AG04449 (cell line): ENCODE data around the gene CLDN4.
"Not testable (repeated sequence)": the region's sequence is repeated elsewhere in the genome, so short reads cannot be mapped to it uniquely, and the experiment has no call there.

Source experiments
- CTCF ChIA-PET: fragments of 350-600 bp; formaldehyde crosslinking; extraction: SDS; loops from one replicate; lab custom pipeline; 2021; ENCODE audit warnings: antibody characterized with exemption; lab: Yijun Ruan, JAX
- POLR2A ChIA-PET: fragments of 400-600, 350-600 bp; formaldehyde crosslinking; extraction: SDS; loops from one replicate; lab custom pipeline; 2020; ENCODE audit warnings: antibody characterized with exemption, inconsistent platforms; lab: Yijun Ruan, JAX
- DNase-seq: peaks from one replicate; pipeline ENCODE4 v3.0.0-alpha.2; 2010; ENCODE audit warnings: low read depth, low spot score
- H3K4me3 ChIP-seq: 2 replicates; pipeline ENCODE4 v1.5.1; 2011; ENCODE audit warnings: low read depth, mild to moderate bottlenecking, control low read depth, low read length
- TF ChIP-seq, protein P1 (sequence below): IDR thresholded peaks from one replicate; pipeline ENCODE4 v1.5.1; 2011; ENCODE audit warnings: mild to moderate bottlenecking, moderate library complexity, low read length, control low read depth, inconsistent platforms; ENCODE audit not compliant: insufficient read depth; ENCODE audit errors: missing control alignments

Gene CLDN4

GRCh38 chr7:73812996-73813395 is 17.8 kb upstream of the CLDN4 start:
- TF ChIP-seq, protein P1, sequence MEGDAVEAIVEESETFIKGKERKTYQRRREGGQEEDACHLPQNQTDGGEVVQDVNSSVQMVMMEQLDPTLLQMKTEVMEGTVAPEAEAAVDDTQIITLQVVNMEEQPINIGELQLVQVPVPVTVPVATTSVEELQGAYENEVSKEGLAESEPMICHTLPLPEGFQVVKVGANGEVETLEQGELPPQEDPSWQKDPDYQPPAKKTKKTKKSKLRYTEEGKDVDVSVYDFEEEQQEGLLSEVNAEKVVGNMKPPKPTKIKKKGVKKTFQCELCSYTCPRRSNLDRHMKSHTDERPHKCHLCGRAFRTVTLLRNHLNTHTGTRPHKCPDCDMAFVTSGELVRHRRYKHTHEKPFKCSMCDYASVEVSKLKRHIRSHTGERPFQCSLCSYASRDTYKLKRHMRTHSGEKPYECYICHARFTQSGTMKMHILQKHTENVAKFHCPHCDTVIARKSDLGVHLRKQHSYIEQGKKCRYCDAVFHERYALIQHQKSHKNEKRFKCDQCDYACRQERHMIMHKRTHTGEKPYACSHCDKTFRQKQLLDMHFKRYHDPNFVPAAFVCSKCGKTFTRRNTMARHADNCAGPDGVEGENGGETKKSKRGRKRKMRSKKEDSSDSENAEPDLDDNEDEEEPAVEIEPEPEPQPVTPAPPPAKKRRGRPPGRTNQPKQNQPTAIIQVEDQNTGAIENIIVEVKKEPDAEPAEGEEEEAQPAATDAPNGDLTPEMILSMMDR, result no peak
- no peak for DNase-seq
- ChIA-PET CTCF (interaction anchor here (1.9 to 8.6 kb wide), 2 partner anchors 37 to 42 kb away, joined by 4 to 114 read pairs; no protein-coding TSS in a partner anchor), POLR2A (no interaction called here)
- H3K4me3 ChIP-seq, result no peak overlapping the region

DNA sequence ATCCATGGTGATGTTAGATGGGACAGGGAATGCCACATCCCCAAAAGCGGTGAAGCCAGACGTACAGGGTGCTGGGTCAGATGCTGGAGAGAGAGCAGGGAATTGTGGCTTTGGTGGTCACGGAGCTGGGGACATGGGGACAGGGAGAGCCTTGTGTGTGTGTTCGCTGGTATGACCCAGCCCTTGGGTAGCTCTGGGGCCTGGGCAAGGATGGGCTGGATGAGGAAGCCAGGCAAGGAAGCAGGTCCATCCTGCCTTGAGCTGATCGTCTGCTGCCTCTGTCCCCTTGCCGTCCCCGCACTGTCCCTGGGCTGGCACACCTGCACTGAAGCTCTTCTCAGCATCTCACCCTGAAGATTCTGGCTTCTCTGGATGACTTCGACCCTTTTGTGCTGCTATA is 15.4 kb upstream of the CLDN4 start:
- POLR2A ChIA-PET, result no interaction called here
- TF ChIP-seq, protein P1, result no peak
- CTCF ChIA-PET, result interaction anchor here (2.2 to 8.6 kb wide), 3 partner anchors 11 to 211 kb away, joined by 8 to 114 read pairs (median 8); no protein-coding TSS in a partner anchor

DNA sequence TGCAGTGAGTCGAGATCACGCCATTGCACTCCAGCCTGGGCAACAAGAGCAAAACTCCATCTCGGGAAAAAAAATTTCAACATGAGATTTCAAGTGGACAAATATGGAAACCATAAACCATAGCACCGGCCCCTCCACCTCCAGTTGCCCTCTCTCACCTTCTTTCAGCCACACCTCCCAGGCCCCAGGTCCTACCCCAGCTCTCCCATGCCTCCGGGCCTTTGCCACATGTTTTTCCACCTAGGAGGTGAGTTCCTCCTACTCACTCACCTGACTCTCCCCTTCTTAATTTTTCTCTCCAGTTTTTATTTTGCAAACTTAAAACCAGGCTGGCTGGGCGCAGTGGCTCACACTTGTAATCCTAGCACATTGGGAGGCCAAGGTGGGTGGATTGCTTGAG is 13.7 kb upstream of the CLDN4 start:
- TF ChIP-seq, protein P1, result no peak

More for the DNA sequence above, 15.4 kb upstream of the CLDN4 start:
- no peak overlapping the region for H3K4me3 ChIP-seq
- DNase-seq, result no peak

DNA sequence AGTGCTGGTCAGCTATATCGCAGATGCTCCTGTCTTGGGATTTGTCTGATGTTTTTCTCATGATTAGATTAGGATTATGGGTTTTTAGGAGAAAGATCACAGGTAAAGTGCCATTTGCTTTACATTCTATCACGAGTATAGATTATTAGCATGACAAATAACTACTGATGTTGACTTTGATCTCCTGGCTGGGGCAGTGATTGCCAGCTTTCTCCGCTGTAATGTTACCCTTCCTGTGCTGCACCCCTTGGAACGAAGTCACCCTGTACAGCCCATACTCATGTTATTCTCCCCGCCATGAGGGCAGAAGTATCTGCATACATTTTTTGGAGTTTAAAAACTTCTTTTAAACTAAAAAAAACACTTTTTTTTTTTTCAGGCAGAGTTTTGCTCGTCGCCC is 10.8 kb upstream of the CLDN4 start:
- TF ChIP-seq, protein P1, result no peak
- no peak for DNase-seq
- POLR2A ChIA-PET, result no interaction called here
- H3K4me3 ChIP-seq, result no peak overlapping the region
- CTCF ChIA-PET, result interaction anchor here (1.5 kb wide), 1 partner anchor 8 kb away, joined by 4 read pairs; no protein-coding TSS in a partner anchor

More for the DNA sequence above, 13.7 kb upstream of the CLDN4 start:
- ChIA-PET CTCF (interaction anchor here (8.6 kb wide), 1 partner anchor 38 kb away, joined by 114 read pairs; no protein-coding TSS in a partner anchor), POLR2A (no interaction called here)
- no peak overlapping the region for H3K4me3 ChIP-seq
- DNase-seq, result no peak

GRCh38 chr7:73821597-73822285 is 9.1 kb upstream of the CLDN4 start:
- ChIA-PET POLR2A (interaction anchor here (1.8 kb wide), 1 partner anchor 29 kb away, joined by 6 read pairs; no protein-coding TSS in a partner anchor), CTCF (interaction anchor here (1.0 to 2.2 kb wide), 6 partner anchors 8 to 76 kb away, joined by 3 to 7 read pairs (median 4); no protein-coding TSS in a partner anchor)
- not testable (repeated sequence) for DNase-seq, H3K4me3 ChIP-seq

DNA sequence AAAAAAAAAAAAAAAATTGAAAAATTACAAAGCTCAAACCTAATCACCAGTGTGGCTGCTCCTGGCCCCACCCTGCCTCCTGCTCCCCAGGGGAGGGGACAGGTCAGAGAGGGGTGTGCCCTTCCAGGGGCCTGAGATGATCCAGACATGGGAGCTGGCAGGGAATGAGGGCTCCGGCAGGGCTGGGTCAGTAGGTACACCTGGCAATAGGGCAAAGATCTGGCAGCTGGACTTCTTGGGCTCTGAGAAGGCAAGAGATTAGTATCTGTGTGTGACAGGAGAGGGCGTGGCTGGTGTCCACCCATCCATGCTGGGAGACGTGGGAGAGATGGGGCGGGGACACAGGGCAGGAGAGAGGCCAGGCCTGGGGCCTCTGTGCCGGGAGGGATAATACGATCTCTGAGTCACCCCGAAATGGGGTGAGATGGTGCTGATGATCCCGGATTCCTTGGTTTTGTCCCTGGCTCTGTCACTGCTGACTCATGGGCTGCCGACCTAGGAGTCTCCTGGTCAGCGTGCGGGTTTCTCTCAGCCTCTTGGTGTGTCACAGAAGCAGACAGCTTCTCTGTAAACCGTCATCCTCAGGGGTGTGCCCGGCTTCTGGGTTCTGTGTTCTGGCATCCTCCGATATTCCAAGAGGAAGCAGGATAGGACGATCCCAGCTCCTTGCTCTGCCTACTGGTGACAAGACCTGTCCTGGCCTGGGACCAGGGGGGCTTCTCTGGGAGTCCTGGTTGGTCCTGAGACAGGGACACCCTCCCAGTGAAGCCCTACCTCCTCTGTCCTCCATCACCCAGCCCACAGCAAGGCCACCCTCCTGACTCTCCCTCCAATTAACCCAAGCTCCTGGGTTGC is 8.2 kb upstream of the CLDN4 start:
- no peak overlapping the region for H3K4me3 ChIP-seq
- DNase-seq, result peak; percentile 77
- CTCF ChIA-PET, result interaction anchor here (0.9 to 2.2 kb wide), 7 partner anchors 9 to 96 kb away, joined by 3 to 10 read pairs (median 4); no protein-coding TSS in a partner anchor
- POLR2A ChIA-PET, result interaction anchor here (1.8 kb wide), 1 partner anchor 28 kb away, joined by 6 read pairs; no protein-coding TSS in a partner anchor
- TF ChIP-seq, protein P1, result no peak
